ENCODE data around the gene LAMB4.

LAMB4 gene

DNA sequence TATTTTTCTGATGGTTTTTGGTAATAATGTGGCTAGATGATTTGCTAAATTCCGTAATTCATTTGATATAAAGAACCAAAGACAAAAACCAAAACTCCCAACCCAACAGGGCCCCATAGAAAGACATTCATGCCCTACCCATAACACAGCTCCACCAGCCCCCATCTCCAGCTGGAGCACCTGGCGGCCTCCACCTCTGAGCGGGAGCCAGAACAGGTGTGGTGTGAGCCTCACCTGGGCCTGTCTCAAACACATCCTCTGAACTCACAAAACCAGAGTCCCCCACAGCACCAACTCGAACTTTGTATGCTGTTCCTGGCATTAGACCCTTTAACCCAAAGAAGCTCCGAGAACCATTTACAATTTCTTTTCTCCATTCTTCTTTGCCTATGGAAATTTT, 36.5 kb upstream of the LAMB4 start:
- H3K4me3 ChIP-seq: no peak overlapping the region
- H3K36me3 ChIP-seq: no peaks in the 10 kb centered on the region
- no peak for DNase-seq
- TF ChIP-seq, protein P1, sequence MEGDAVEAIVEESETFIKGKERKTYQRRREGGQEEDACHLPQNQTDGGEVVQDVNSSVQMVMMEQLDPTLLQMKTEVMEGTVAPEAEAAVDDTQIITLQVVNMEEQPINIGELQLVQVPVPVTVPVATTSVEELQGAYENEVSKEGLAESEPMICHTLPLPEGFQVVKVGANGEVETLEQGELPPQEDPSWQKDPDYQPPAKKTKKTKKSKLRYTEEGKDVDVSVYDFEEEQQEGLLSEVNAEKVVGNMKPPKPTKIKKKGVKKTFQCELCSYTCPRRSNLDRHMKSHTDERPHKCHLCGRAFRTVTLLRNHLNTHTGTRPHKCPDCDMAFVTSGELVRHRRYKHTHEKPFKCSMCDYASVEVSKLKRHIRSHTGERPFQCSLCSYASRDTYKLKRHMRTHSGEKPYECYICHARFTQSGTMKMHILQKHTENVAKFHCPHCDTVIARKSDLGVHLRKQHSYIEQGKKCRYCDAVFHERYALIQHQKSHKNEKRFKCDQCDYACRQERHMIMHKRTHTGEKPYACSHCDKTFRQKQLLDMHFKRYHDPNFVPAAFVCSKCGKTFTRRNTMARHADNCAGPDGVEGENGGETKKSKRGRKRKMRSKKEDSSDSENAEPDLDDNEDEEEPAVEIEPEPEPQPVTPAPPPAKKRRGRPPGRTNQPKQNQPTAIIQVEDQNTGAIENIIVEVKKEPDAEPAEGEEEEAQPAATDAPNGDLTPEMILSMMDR (IDR thresholded peaks at IDR 0.05): no peak
- H3K27me3 ChIP-seq: no peaks in the 10 kb centered on the region
- H3K27ac ChIP-seq: no peak overlapping the region
- no peaks in the 10 kb centered on the region for H3K9me3 ChIP-seq
- no peaks in the 10 kb centered on the region for H3K4me1 ChIP-seq
- intact Hi-C loops (cut with DNase I; ENCODE audit: low total_unique reads): no loop called here

DNA sequence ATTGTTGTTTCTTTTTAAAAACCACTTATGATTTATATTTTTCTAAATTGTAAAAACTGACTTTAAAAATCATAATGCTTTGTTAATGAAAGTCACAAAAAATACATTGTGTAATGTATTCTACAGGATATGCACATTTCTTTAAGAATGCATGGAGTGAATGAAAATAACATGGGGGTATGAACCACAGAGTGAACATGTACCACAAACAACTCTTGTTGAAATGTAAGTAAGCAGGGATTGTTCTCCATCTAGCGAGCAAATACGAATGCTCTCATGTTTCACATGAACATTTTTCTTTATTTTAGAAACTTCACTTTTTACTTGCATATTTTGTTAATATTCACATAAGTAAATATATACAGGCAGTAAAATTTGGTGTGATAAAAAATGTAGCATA, 35.6 kb upstream of the LAMB4 start:
- Histone ChIP-seq H3K4me3 (no peak overlapping the region), H3K9me3 (no peaks in the 10 kb centered on the region), H3K27ac (no peak overlapping the region), H3K36me3 (no peaks in the 10 kb centered on the region), H3K27me3 (no peaks in the 10 kb centered on the region), H3K4me1 (no peaks in the 10 kb centered on the region)
- intact Hi-C loops (cut with DNase I; ENCODE audit: low total_unique reads): no loop called here
- DNase-seq: no peak
- TF ChIP-seq, protein P1 (IDR thresholded peaks at IDR 0.05): no peak

DNA sequence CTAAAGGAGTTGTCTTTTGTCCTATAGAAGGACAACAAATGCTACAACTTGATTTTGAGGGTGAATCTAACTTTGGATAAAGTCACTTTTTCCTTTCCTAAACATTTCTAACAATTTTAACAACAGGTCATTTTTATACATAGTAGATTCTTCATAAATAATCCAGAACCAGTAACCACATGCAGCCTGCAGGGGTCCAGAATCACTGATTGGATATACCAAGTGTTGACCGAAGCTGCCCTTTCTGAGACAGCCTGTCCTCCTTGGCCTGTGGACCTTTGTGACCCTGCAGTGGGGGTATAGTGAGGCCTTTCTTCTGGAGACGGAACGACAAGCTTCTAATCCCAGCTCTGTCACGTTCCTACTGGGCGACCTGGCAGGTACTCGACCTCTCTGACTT, 34.8 kb upstream of the LAMB4 start:
- no peak for DNase-seq
- intact Hi-C loops (cut with DNase I; ENCODE audit: low total_unique reads): no loop called here
- Histone ChIP-seq H3K4me1 (no peaks in the 10 kb centered on the region), H3K27me3 (no peaks in the 10 kb centered on the region), H3K9me3 (no peaks in the 10 kb centered on the region), H3K27ac (no peak overlapping the region), H3K36me3 (no peaks in the 10 kb centered on the region), H3K4me3 (no peak overlapping the region)
- TF ChIP-seq, protein P1 (IDR thresholded peaks at IDR 0.05): no peak

DNA sequence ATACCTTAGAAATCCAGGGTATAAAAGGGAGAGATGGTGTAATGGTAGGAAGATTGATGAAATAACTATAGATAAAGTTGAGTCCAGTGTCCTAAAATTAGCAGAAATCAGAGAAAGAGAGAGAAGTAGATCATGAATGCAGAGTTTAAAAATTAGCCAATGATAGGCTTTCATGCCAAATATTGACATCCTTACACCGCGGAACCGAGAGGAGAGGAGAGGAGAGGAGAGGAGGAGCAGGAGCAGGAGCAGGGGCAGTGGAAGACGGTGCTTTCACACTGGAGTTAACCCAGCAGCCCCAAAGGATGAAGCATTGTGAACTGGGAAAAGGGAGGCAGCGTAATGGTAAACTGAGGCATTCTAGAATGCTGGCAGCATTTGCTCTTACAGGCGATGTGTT, 34.2 kb upstream of the LAMB4 start:
- H3K9me3 ChIP-seq: no peaks in the 10 kb centered on the region
- no peaks in the 10 kb centered on the region for H3K27me3 ChIP-seq
- H3K4me3 ChIP-seq: no peak overlapping the region
- intact Hi-C loops (cut with DNase I; ENCODE audit: low total_unique reads): no loop called here
- no peak overlapping the region for H3K27ac ChIP-seq
- no peaks in the 10 kb centered on the region for H3K36me3 ChIP-seq
- TF ChIP-seq, protein P1 (IDR thresholded peaks at IDR 0.05): no peak
- H3K4me1 ChIP-seq: no peaks in the 10 kb centered on the region
- DNase-seq: no peak

DNA sequence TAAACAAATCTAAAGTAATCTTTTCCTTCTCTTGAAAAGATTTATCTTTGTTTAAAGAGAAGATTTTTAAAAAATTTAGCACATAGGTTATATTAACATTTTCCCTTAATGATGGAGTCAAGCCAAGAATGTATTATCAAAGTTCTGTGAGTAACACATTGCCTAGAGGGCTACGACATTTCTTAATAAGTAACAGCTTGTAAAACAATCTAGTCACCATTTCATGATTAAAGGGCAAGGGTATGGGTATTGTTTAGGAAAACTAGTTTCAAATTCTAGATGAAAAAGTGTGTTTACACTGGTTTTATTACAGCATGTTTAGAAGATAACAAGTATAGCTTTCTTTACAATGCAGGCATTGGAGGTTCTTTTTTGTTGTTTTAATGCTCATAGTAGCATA, 28.6 kb upstream of the LAMB4 start:
- TF ChIP-seq, protein P1 (IDR thresholded peaks at IDR 0.05): no peak
- H3K27ac ChIP-seq: no peak overlapping the region
- H3K4me3 ChIP-seq: no peak overlapping the region
- H3K9me3 ChIP-seq: no peaks in the 10 kb centered on the region
- H3K36me3 ChIP-seq: no peaks in the 10 kb centered on the region
- no peaks in the 10 kb centered on the region for H3K27me3 ChIP-seq
- no peaks in the 10 kb centered on the region for H3K4me1 ChIP-seq
- DNase-seq: no peak
- intact Hi-C loops (cut with DNase I; ENCODE audit: low total_unique reads): no loop called here

DNA sequence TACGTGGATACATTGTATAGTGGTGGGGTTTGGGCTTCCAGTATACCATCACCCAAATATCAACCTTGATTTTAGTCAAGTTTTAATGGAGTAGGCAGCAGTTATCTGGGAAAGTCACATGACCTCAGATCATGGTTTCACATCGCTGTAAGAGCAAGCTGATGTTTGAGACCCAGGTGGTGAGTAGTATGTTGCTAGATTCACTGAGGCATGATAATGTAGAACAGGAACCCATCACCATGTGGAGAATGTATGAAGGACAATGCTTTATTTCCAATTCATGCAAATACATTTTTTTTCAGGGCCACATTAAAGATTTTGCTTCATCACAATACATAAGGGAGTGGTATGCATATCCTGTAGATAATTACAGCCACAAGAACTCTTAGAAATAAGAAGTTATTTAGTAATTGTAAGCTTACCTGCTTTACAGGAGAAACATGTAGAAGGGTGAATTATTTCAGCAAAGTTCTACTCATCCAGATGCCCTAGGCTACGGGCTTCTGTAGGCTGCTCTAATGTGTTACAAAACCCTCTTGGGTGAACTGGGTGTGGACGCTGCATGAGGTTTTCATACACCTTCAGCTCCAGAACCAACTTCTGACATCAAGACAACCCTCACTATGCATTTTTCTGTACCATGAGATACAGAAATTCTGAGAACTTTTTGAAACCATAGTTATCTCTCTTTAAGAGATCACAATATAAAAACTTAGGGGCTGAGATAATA, 27.6 kb upstream of the LAMB4 start:
- H3K4me3 ChIP-seq: no peak overlapping the region
- no peaks in the 10 kb centered on the region for H3K36me3 ChIP-seq
- no peak for DNase-seq
- H3K27ac ChIP-seq: no peak overlapping the region
- no peaks in the 10 kb centered on the region for H3K4me1 ChIP-seq
- TF ChIP-seq, protein P1 (IDR thresholded peaks at IDR 0.05): no peak
- no peaks in the 10 kb centered on the region for H3K9me3 ChIP-seq
- intact Hi-C loops (cut with DNase I; ENCODE audit: low total_unique reads): no loop called here
- H3K27me3 ChIP-seq: no peaks in the 10 kb centered on the region
